H9 (cell line): ENCODE measurements around the gene ADAM8. TPM values are rescaled to one million over a fixed set of nuclear protein-coding genes. Genes with fewer than 3 reads are reported as not detected.

Experiments
- DNase-seq: peaks from one replicate; pipeline ENCODE4 v3.0.0-alpha.2; 2017
- H2AFZ ChIP-seq: one replicate; pipeline ENCODE4 v1.6.1; 2013; ENCODE audit warnings: mild to moderate bottlenecking, low read length, control low read depth, moderate library complexity
- H2AK5ac ChIP-seq: 2 replicates; pipeline ENCODE4 v1.6.1; 2013; ENCODE audit warnings: low read length, control low read depth, mixed read lengths; ENCODE audit not compliant: insufficient read length
- H2BK120ac ChIP-seq: one replicate; pipeline ENCODE4 v1.6.1; 2013; ENCODE audit warnings: low read depth, mild to moderate bottlenecking, low read length, control low read depth, inconsistent platforms; ENCODE audit not compliant: poor library complexity, severe bottlenecking
- H2BK12ac ChIP-seq: 2 replicates; pipeline ENCODE4 v1.6.1; 2013; ENCODE audit warnings: low read length, control low read depth, mixed read lengths, low read depth; ENCODE audit not compliant: insufficient read length
- H2BK15ac ChIP-seq: 2 replicates; pipeline ENCODE4 v1.6.1; 2013; ENCODE audit warnings: low read depth, low read length, control low read depth
- H2BK20ac ChIP-seq: one replicate; pipeline ENCODE4 v1.6.1; 2013; ENCODE audit warnings: low read depth, mild to moderate bottlenecking, low read length, control low read depth, inconsistent platforms; ENCODE audit not compliant: poor library complexity, severe bottlenecking
- H2BK5ac ChIP-seq: 2 replicates; pipeline ENCODE4 v1.6.1; 2013; ENCODE audit warnings: low read length, control low read depth, mixed read lengths; ENCODE audit not compliant: insufficient read length
- H3K14ac ChIP-seq: 2 replicates; pipeline ENCODE4 v1.6.1; 2013; ENCODE audit warnings: low read length, control low read depth; ENCODE audit not compliant: insufficient read depth
- H3K18ac ChIP-seq: 2 replicates; pipeline ENCODE4 v1.6.1; 2013; ENCODE audit warnings: low read depth, mild to moderate bottlenecking, mixed read lengths, low read length, control low read depth; ENCODE audit not compliant: insufficient read length
- H3K23ac ChIP-seq: 2 replicates; pipeline ENCODE4 v1.6.1; 2013; ENCODE audit warnings: low read length, control low read depth, mixed read lengths, low read depth; ENCODE audit not compliant: insufficient read length
- H3K23me2 ChIP-seq: 2 replicates; pipeline ENCODE4 v1.6.1; 2013; ENCODE audit warnings: low read depth, mild to moderate bottlenecking, mixed read lengths, low read length, control low read depth; ENCODE audit not compliant: insufficient read length, poor library complexity, severe bottlenecking
- H3K27ac ChIP-seq: 2 replicates; pipeline ENCODE4 v1.5.1; 2013; ENCODE audit warnings: low read length, control low read depth, mixed read lengths, low read depth; ENCODE audit not compliant: insufficient read length
- H3K27me3 ChIP-seq: 2 replicates; pipeline ENCODE4 v1.6.1; 2013; ENCODE audit warnings: low read length, control low read depth, inconsistent platforms; ENCODE audit not compliant: insufficient read depth
- H3K4ac ChIP-seq: 2 replicates; pipeline ENCODE4 v1.6.1; 2013; ENCODE audit warnings: low read depth, mild to moderate bottlenecking, control low read depth, inconsistent platforms, low read length, moderate library complexity
- H3K4me1 ChIP-seq: 2 replicates; pipeline ENCODE4 v1.6.1; 2013; ENCODE audit warnings: low read length, control low read depth, inconsistent platforms; ENCODE audit not compliant: insufficient read depth
- H3K4me2 ChIP-seq: 2 replicates; pipeline ENCODE4 v1.6.1; 2013; ENCODE audit warnings: low read length, control low read depth, mixed read lengths; ENCODE audit not compliant: insufficient read length, insufficient read depth
- H3K56ac ChIP-seq: 2 replicates; pipeline ENCODE4 v1.6.1; 2013; ENCODE audit warnings: low read depth, mild to moderate bottlenecking, mixed read lengths, low read length, control low read depth; ENCODE audit not compliant: insufficient read length
- H3K79me1 ChIP-seq: 2 replicates; pipeline ENCODE4 v1.6.1; 2013; ENCODE audit warnings: low read depth, mild to moderate bottlenecking, moderate library complexity, low read length, control low read depth, inconsistent platforms; ENCODE audit not compliant: insufficient read depth, poor library complexity, severe bottlenecking
- H3K79me2 ChIP-seq: 2 replicates; pipeline ENCODE4 v1.6.1; 2013; ENCODE audit warnings: low read length, control low read depth, inconsistent platforms; ENCODE audit not compliant: insufficient read depth
- H3K9ac ChIP-seq: 2 replicates; pipeline ENCODE4 v1.6.1; 2013; ENCODE audit warnings: low read length, control low read depth, mixed read lengths; ENCODE audit not compliant: insufficient read length; ENCODE audit errors: extremely low read depth
- H3K9me3 ChIP-seq: one replicate; pipeline ENCODE4 v1.6.1; 2013; ENCODE audit warnings: low read depth, low read length, inconsistent platforms; ENCODE audit not compliant: control insufficient read depth
- H3T11ph ChIP-seq: one replicate; pipeline ENCODE4 v1.6.1; 2013; ENCODE audit warnings: mild to moderate bottlenecking, low read length, control low read depth, inconsistent platforms
- H4K20me1 ChIP-seq: one replicate; pipeline ENCODE4 v1.6.1; 2013; ENCODE audit not compliant: control insufficient read depth, insufficient read length, insufficient read depth
- H4K5ac ChIP-seq: 2 replicates; pipeline ENCODE4 v1.6.1; 2013; ENCODE audit warnings: low read depth, mild to moderate bottlenecking, mixed read lengths, low read length, control low read depth; ENCODE audit not compliant: insufficient read length
- H4K8ac ChIP-seq: replicated peaks from 2 replicates; pipeline ENCODE4 v1.6.1; 2013; ENCODE audit warnings: low read length, control low read depth, mixed read lengths, low read depth; ENCODE audit not compliant: insufficient read length
- H4K91ac ChIP-seq: 2 replicates; pipeline ENCODE4 v1.6.1; 2013; ENCODE audit warnings: low read depth, mild to moderate bottlenecking, moderate library complexity, mixed read lengths, low read length, control low read depth; ENCODE audit not compliant: insufficient read length
- H3K27ac Mint-ChIP-seq, 3 experiments: 2 replicates in 2 of 3; 3 replicates in 1 of 3; pipeline ENCODE4 v1.8.0; 2020 to 2021; ENCODE audit warnings: mixed read lengths in 3 of 3, mild to moderate bottlenecking in 1 of 3, moderate library complexity in 1 of 3
- H3K27me3 Mint-ChIP-seq: 2 replicates; pipeline ENCODE4 v1.8.0; 2021; ENCODE audit warnings: low read depth, mild to moderate bottlenecking, moderate library complexity, mixed read lengths
- H3K36me3 Mint-ChIP-seq, 3 experiments: 2 replicates in 2 of 3; 3 replicates in 1 of 3; pipeline ENCODE4 v1.8.0; 2020 to 2021; ENCODE audit warnings: low read depth in 3 of 3, mixed read lengths in 3 of 3; ENCODE audit not compliant: insufficient read depth in 1 of 3
- H3K4me1 Mint-ChIP-seq, 2 experiments: 2 replicates each; pipeline ENCODE4 v1.8.0; 2020; ENCODE audit warnings: mixed read lengths in 2 of 2
- H3K4me3 Mint-ChIP-seq, 2 experiments: 2 replicates in 1 of 2; 3 replicates in 1 of 2; pipeline ENCODE4 v1.8.0; 2020 to 2021; ENCODE audit warnings: mild to moderate bottlenecking in 2 of 2, mixed read lengths in 2 of 2, moderate library complexity in 1 of 2
- H3K9me3 Mint-ChIP-seq, 2 experiments: 2 replicates in 1 of 2; 3 replicates in 1 of 2; pipeline ENCODE4 v1.8.0; 2020; ENCODE audit warnings: mild to moderate bottlenecking in 2 of 2, mixed read lengths in 2 of 2, moderate library complexity in 1 of 2
- CTCF ChIP-seq: fragments of 200-600 bp; sonication (generic); conservative IDR thresholded peaks from 3 replicates; pipeline ENCODE4 v1.8.0; 2021; ENCODE audit warnings: antibody characterized with exemption, mild to moderate bottlenecking
- WGBS: extraction: QIAGEN DNeasy Blood & Tissue Kit; methylation state at CpG from one replicate; pipeline ENCODE4 v1.1.7; 2013; ENCODE audit warnings: missing lambda C conversion rate, low lambda C conversion rate, mixed read lengths; ENCODE audit not compliant: insufficient read length; ENCODE audit errors: extremely low coverage; 5-methylcytosine and 5-hydroxymethylcytosine counted together
- total RNA-seq: library from RNA; stranded (reverse); gene quantifications from 2 replicates; pipeline ENCODE4 v1.2.1, GENCODE V29; 2021

The ADAM8 gene
- total RNA-seq, 1 experiment from 2014 or later, result 5.4 TPM

- Histone ChIP-seq H3K27ac (no peak overlapping the region), H2AK5ac (no peak overlapping the region), H3K4me1 (no peaks in the 10 kb centered on the region), H3K18ac (no peak overlapping the region), H2BK12ac (no peak overlapping the region), H2BK5ac (no peak overlapping the region), H3K14ac (no peak overlapping the region), H2BK15ac (no peak overlapping the region), H4K8ac (no peak overlapping the region), H3K56ac (no peak overlapping the region), H3T11ph (no peak overlapping the region), H4K20me1 (peaks cover 3% of the 10 kb centered on the region), H3K79me1 (no peaks in the 10 kb centered on the region), H2BK20ac (no peak overlapping the region), H4K5ac (no peak overlapping the region), H3K23me2 (peaks cover 1% of the 10 kb centered on the region), H4K91ac (no peak overlapping the region), H3K79me2 (no peaks in the 10 kb centered on the region), H3K9ac (no peak overlapping the region), H2AFZ (no peak overlapping the region), H3K27me3 (no peaks in the 10 kb centered on the region; the same call in 1 of the 2 replicates), H2BK120ac (no peak overlapping the region), H3K4me2 (no peak overlapping the region), H3K4ac (no peak overlapping the region), H3K23ac (no peak overlapping the region), H3K9me3 (no peaks in the 10 kb centered on the region)
- no peak for DNase-seq
- Mint-ChIP-seq H3K4me1 (peaks cover 0 to 10% of the 10 kb centered on the region in 2 experiments; a peak in 3 of 4 replicates), H3K27ac (no peak overlapping the region), H3K4me3 (no peak overlapping the region), H3K27me3 (peaks cover 19% of the 10 kb centered on the region), H3K36me3 (no peaks in the 10 kb centered on the region), H3K9me3 (no peaks in the 10 kb centered on the region)
- TF ChIP-seq CTCF, result no peak
- WGBS, result no CpG with 5 or more reads among the region's 14 CpGs
These were observed 9.4 kb downstream of the ADAM8 start for GRCh38 chr10:133267293-133267692.
